Ishikawa (cell line): ENCODE results near the gene PLXDC2.

Source experiments
- EGR1 ChIP-seq: IDR thresholded peaks from 2 replicates; pipeline ENCODE4 v1.6.1; 2012
- EP300 ChIP-seq: IDR thresholded peaks from 2 replicates; pipeline ENCODE4 v1.6.1; 2012; ENCODE audit warnings: borderline replicate concordance
- FOXM1 ChIP-seq: IDR thresholded peaks from 2 replicates; pipeline ENCODE4 v1.6.1; 2012; ENCODE audit warnings: low read depth, borderline replicate concordance
- MAX ChIP-seq: IDR thresholded peaks from 2 replicates; pipeline ENCODE4 v1.6.1; 2012
- RAD21 ChIP-seq: IDR thresholded peaks from 2 replicates; pipeline ENCODE4 v1.6.1; 2012; ENCODE audit warnings: low read depth
- REST ChIP-seq: IDR thresholded peaks from 2 replicates; pipeline ENCODE4 v1.6.1; 2012; ENCODE audit warnings: low read depth, mild to moderate bottlenecking
- YY1 ChIP-seq: IDR thresholded peaks from 2 replicates; pipeline ENCODE4 v1.6.1; 2012; ENCODE audit warnings: low read depth

DNA sequence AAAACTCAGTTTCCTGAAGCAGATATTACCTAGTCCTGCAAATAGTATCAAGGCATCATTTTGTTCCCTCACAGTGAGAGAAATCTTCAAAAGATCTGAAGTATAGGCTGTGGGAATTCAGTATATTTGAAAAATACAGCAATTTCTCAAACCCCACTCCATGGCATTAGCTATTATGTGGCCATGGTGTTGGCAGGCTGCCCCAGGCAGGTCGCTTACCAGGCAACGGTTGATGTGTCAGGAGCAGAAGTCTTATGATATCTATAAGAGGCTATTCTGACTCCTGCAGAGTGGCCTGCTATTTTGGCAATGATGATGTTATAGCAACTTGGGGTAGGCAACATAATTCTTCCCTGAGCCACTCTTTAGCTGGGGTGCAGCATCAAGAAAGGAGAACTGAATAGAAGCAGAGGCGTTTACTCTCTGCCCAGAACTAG is 187.9 kb downstream of the PLXDC2 start:
- TF ChIP-seq FOXM1, result no peak
- TF ChIP-seq REST, result no peak
- no peak for TF ChIP-seq EP300
- TF ChIP-seq MAX, result no peak
- TF ChIP-seq YY1, result no peak
- no peak for TF ChIP-seq RAD21
- no peak for TF ChIP-seq EGR1
